ENCODE data around the gene C1QA. TPM values are rescaled to one million over a fixed set of nuclear protein-coding genes. Genes with fewer than 3 reads are reported as not detected.

Gene C1QA
- polyA plus RNA-seq, 2 of the 4 experiments (the other 2 are of a cell fraction), result not detected

DNA sequence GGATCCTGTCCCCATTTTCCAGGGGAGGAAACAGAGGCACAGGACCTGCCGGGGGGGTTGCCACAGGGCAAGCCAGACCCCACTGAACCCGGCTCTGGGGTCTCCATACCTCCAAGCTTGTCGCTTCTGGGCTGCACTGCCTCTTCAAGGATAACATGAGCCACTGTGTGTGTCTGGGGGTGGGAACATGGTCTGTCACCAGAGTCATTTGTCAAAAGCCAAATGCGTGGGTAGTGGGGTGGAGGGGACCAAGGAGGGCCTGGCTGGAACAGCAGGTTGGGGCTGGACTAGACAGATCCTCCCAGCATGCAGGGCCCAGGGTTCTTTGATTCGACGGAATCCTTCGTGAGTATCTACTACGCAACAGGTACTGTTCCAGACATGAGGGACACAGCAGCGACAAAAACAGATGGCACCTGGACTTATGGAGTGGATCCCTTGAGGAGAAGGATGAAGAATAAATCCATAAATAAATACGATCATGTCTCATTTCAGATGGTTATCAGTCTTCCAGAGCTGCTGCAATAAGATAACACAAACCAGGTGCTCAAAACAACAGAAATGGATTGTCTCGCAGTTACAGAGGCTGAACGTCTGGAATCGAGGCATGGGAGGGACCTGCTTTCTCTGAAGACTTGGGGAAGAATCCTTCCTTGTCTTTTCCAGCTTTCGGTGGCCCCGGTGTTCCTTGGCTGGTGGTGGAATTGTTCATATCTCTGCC, 45.3 kb downstream of the C1QA start (continued):
- TF ChIP-seq, protein P1, sequence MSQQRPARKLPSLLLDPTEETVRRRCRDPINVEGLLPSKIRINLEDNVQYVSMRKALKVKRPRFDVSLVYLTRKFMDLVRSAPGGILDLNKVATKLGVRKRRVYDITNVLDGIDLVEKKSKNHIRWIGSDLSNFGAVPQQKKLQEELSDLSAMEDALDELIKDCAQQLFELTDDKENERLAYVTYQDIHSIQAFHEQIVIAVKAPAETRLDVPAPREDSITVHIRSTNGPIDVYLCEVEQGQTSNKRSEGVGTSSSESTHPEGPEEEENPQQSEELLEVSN (IDR thresholded peaks at IDR 0.05; ENCODE audit: borderline replicate concordance, low read depth), result no peak
- no peak for TF ChIP-seq EHF (CRISPR knock-in tag; IDR thresholded peaks at IDR 0.05)

DNA sequence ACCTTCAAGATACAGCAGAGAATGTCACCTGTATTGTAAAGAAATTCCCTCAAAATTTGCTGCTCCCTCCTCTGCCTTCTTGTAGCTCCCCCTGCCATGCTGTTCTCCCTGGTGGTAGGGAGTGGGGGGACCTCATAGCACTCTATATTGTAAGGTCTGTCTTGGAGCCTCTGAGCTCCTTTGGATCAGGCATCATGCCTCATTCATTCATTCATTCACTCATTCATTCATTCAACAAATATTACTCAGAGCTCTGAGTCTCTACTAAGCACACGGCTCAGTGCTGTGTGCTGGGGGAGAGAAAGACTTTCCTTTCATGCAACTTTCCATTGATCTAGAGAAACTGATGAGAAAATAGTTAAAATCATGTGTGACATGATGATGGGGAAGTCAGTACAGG, 47.1 kb downstream of the C1QA start:
- Histone ChIP-seq H3K4me3 (no peak overlapping the region), H3K4me1 (no peaks in the 10 kb centered on the region), H3K4me2 (no peak overlapping the region), H3K9me3 (no peaks in the 10 kb centered on the region), H3K27ac (no peak overlapping the region)
- ChIA-PET CTCF (interaction anchor here (0.6 to 3.0 kb wide), 3 partner anchors 10 to 440 kb away, joined by 4 to 14 read pairs (median 5); no protein-coding TSS in a partner anchor), POLR2A (no interaction called here)
- no peak for TF ChIP-seq PHF8 (IDR thresholded peaks at IDR 0.05; ENCODE audit: borderline replicate concordance, low read depth)
- no peak for TF ChIP-seq CBX8 (IDR thresholded peaks at IDR 0.05)
- TF ChIP-seq POLR2A (IDR thresholded peaks at IDR 0.05; ENCODE audit: low read length), result no peak
- no peak for TF ChIP-seq SMC3 (IDR thresholded peaks at IDR 0.05)
- TF ChIP-seq, protein P2, sequence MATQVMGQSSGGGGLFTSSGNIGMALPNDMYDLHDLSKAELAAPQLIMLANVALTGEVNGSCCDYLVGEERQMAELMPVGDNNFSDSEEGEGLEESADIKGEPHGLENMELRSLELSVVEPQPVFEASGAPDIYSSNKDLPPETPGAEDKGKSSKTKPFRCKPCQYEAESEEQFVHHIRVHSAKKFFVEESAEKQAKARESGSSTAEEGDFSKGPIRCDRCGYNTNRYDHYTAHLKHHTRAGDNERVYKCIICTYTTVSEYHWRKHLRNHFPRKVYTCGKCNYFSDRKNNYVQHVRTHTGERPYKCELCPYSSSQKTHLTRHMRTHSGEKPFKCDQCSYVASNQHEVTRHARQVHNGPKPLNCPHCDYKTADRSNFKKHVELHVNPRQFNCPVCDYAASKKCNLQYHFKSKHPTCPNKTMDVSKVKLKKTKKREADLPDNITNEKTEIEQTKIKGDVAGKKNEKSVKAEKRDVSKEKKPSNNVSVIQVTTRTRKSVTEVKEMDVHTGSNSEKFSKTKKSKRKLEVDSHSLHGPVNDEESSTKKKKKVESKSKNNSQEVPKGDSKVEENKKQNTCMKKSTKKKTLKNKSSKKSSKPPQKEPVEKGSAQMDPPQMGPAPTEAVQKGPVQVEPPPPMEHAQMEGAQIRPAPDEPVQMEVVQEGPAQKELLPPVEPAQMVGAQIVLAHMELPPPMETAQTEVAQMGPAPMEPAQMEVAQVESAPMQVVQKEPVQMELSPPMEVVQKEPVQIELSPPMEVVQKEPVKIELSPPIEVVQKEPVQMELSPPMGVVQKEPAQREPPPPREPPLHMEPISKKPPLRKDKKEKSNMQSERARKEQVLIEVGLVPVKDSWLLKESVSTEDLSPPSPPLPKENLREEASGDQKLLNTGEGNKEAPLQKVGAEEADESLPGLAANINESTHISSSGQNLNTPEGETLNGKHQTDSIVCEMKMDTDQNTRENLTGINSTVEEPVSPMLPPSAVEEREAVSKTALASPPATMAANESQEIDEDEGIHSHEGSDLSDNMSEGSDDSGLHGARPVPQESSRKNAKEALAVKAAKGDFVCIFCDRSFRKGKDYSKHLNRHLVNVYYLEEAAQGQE (IDR thresholded peaks at IDR 0.05), result no peak
- no peak for TF ChIP-seq JUN (IDR thresholded peaks at IDR 0.05)
- no peak for TF ChIP-seq RARB (CRISPR knock-in tag; IDR thresholded peaks at IDR 0.05)
- no peak for TF ChIP-seq NR3C1 (IDR thresholded peaks at IDR 0.05)
- no peak for TF ChIP-seq CHD4 (IDR thresholded peaks at IDR 0.05; ENCODE audit: borderline replicate concordance)
- no peak for TF ChIP-seq SREBF2 (IDR thresholded peaks at IDR 0.05)
- TF ChIP-seq JUNB (IDR thresholded peaks at IDR 0.05), result no peak
- TF ChIP-seq RNF2 (IDR thresholded peaks at IDR 0.05; ENCODE audit: borderline replicate concordance, low read depth), result no peak
- TF ChIP-seq HOXB5 (CRISPR knock-in tag; IDR thresholded peaks at IDR 0.05), result no peak
- TF ChIP-seq FOSB (CRISPR knock-in tag; IDR thresholded peaks at IDR 0.05), result no peak
- no peak for TF ChIP-seq HDAC2 (IDR thresholded peaks at IDR 0.05)
- no peak for TF ChIP-seq FOXS1 (CRISPR knock-in tag; IDR thresholded peaks at IDR 0.05)
- TF ChIP-seq HEYL (CRISPR knock-in tag; IDR thresholded peaks at IDR 0.05), result no peak
- TF ChIP-seq, protein P3, sequence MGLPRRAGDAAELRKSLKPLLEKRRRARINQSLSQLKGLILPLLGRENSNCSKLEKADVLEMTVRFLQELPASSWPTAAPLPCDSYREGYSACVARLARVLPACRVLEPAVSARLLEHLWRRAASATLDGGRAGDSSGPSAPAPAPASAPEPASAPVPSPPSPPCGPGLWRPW (IDR thresholded peaks at IDR 0.05), result no peak
- FAIRE-seq, result no peak
- no peak for DNase-seq (ENCODE audit: low read depth in 1 of 2, low spot score in 1 of 2)
- 56% methylated on average over 1 of the region's 1 CpG for WGBS (ENCODE audit: missing lambda C conversion rate)
- ATAC-seq, result no peak

DNA sequence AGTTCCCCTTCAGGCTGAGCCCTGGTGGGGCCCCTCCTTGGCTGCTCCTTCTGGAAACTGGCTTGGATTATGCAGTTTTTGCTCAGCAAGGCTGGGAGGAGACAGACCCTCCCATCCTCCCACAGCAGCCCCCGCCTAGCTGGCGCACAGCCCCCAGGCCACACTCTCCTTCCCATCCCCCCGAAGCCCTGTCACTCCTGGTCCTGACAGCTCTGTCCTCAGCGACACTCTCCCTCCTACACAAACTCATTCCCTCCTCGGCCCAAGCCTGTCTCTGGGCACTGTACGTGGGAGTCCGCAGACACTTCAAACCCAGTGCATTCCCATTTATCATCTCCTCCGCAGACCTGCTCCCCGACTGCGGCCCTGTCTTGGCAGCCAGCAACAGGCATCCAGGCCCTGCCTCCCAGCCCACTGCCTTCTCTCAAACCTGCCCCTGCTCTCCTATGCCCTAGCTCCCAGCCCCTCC, 49.2 kb downstream of the C1QA start:
- POLR2A ChIA-PET, result no interaction called here
- 0 out of 3 replicates have a peak, but pooled peaks cover 7% of the 10 kb centered on the region for H3K4me1 ChIP-seq
- ATAC-seq (no peak), DNase-seq (ENCODE audit: low read depth in 1 of 2, low spot score in 1 of 2) (no peak), FAIRE-seq (no peak)
- no peak overlapping the region for H3K4me2 ChIP-seq
- no peak overlapping the region for H3K27ac ChIP-seq
- CTCF ChIA-PET, result interaction anchor here (1.3 to 3.0 kb wide), 3 partner anchors 12 to 244 kb away, joined by 3 to 14 read pairs (median 9); no protein-coding TSS in a partner anchor
- TF ChIP-seq POLR2A (IDR thresholded peaks at IDR 0.05; ENCODE audit: low read length) (no peak), PHF8 (IDR thresholded peaks at IDR 0.05; ENCODE audit: borderline replicate concordance, low read depth) (no peak), CHD2 (IDR thresholded peaks at IDR 0.05; ENCODE audit: low read length, partially characterized antibody) (no peak), ZC3H11A (IDR thresholded peaks at IDR 0.05) (no peak), FOSL2 (IDR thresholded peaks at IDR 0.05) (no peak), FOSL2 (CRISPR knock-in tag; IDR thresholded peaks at IDR 0.05) (no peak), RFX5 (IDR thresholded peaks at IDR 0.05) (no peak)
- TF ChIP-seq, protein P4, sequence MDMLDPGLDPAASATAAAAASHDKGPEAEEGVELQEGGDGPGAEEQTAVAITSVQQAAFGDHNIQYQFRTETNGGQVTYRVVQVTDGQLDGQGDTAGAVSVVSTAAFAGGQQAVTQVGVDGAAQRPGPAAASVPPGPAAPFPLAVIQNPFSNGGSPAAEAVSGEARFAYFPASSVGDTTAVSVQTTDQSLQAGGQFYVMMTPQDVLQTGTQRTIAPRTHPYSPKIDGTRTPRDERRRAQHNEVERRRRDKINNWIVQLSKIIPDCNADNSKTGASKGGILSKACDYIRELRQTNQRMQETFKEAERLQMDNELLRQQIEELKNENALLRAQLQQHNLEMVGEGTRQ (IDR thresholded peaks at IDR 0.05), result no peak
- no peak overlapping the region for H3K4me3 ChIP-seq
- no peaks in the 10 kb centered on the region for H3K9me3 ChIP-seq
- 91% methylated on average over 10 of the region's 10 CpGs for WGBS (ENCODE audit: missing lambda C conversion rate)
